Sigmoid colon (tissue), 4 donors: ENCODE data around the gene RAB3IL1.

ENCODE experiments used
- EP300 ChIP-seq, 4 donors: sonication (generic); formaldehyde crosslinking; IDR thresholded peaks; one replicate each; pipeline ENCODE4 v1.6.1; 2017; ENCODE audit warnings: antibody characterized with exemption in 4 of 4
- TF ChIP-seq, protein P1 (sequence below), 4 experiments: fragments of 450-650 bp in 3 of 4; fragments of 200-600 bp in 1 of 4; IDR thresholded peaks; one replicate each; pipeline ENCODE4 v1.5.1; 2016 to 2019; ENCODE audit warnings: antibody characterized with exemption in 4 of 4, mild to moderate bottlenecking in 3 of 4, moderate library complexity in 2 of 4

GRCh38 chr11:61866958-61867343 is 50.4 kb downstream of the RAB3IL1 start:
- TF ChIP-seq, protein P1, sequence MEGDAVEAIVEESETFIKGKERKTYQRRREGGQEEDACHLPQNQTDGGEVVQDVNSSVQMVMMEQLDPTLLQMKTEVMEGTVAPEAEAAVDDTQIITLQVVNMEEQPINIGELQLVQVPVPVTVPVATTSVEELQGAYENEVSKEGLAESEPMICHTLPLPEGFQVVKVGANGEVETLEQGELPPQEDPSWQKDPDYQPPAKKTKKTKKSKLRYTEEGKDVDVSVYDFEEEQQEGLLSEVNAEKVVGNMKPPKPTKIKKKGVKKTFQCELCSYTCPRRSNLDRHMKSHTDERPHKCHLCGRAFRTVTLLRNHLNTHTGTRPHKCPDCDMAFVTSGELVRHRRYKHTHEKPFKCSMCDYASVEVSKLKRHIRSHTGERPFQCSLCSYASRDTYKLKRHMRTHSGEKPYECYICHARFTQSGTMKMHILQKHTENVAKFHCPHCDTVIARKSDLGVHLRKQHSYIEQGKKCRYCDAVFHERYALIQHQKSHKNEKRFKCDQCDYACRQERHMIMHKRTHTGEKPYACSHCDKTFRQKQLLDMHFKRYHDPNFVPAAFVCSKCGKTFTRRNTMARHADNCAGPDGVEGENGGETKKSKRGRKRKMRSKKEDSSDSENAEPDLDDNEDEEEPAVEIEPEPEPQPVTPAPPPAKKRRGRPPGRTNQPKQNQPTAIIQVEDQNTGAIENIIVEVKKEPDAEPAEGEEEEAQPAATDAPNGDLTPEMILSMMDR (IDR thresholded peaks at IDR 0.05) = no peak
- TF ChIP-seq EP300 (IDR thresholded peaks at IDR 0.05) = no peak
